ENCODE data around the gene GLI2.

- TF ChIP-seq YY1 (IDR thresholded peaks at IDR 0.05; ENCODE audit: low read depth) (no peak), TAF1 (IDR thresholded peaks at IDR 0.05; ENCODE audit: low read depth) (no peak), TEAD4 (IDR thresholded peaks at IDR 0.05) (no peak), EP300 (IDR thresholded peaks at IDR 0.05; ENCODE audit: borderline replicate concordance) (no peak), RAD21 (IDR thresholded peaks at IDR 0.05; ENCODE audit: low read depth) (no peak), MAX (IDR thresholded peaks at IDR 0.05) (no peak), ZBTB7A (IDR thresholded peaks at IDR 0.05; ENCODE audit: low read depth) (no peak), TCF12 (IDR thresholded peaks at IDR 0.05; ENCODE audit: low read depth) (no peak), CEBPB (IDR thresholded peaks at IDR 0.05) (no peak), USF1 (IDR thresholded peaks at IDR 0.05) (no peak), EGR1 (IDR thresholded peaks at IDR 0.05) (no peak), FOXM1 (IDR thresholded peaks at IDR 0.05; ENCODE audit: borderline replicate concordance, low read depth) (no peak), NFIC (IDR thresholded peaks at IDR 0.05) (no peak)
Observed at GRCh38 chr2:120722568-120723421, 12.9 kb upstream of the GLI2 start.
